Astrocyte of the cerebellum (primary cell): ENCODE measurements around the gene CPED1.

Source experiments
- DNase-seq: peaks from one replicate; pipeline ENCODE4 v3.0.0-alpha.2; 2011; ENCODE audit warnings: low read depth
- H3K4me3 ChIP-seq: 2 replicates; pipeline ENCODE4 v1.5.1; 2011; ENCODE audit warnings: mild to moderate bottlenecking, low read depth, low read length, moderate library complexity
- CTCF ChIP-seq: IDR thresholded peaks from 2 replicates; pipeline ENCODE4 v1.5.1; 2012; ENCODE audit warnings: low read length, low read depth, moderate library complexity, mild to moderate bottlenecking; ENCODE audit errors: missing control alignments
- in situ Hi-C: cut with HindIII; loops from 2 replicates; pipeline ENCODE4 v1.10.0; 2017; ENCODE audit warnings: low sequenced_read_pairs

The CPED1 gene

DNA sequence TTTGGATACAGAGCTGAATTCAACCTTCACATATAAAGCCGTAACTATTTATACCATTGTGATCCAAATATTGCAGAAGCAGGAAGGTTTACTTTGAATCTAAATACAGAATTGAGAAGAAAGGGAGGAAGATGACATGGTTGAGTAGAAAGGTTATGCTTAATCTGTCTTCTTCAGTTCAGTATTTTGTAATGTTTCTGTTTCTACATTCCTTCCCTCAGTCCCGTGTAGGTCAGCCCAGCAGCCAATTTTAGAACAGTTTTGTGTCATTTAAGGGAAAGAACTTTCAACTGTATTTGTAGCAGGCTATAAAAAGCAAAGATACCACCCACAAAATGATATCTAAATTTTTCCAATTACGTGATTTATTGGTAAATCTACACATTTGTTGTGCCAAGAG, 97.4 kb downstream of the CPED1 start:
- no peak overlapping the region for H3K4me3 ChIP-seq
- no peak for TF ChIP-seq CTCF
- no peak for DNase-seq

GRCh38 chr7:121088870-121089269, 100.4 kb downstream of the CPED1 start:
- in situ Hi-C loops = loop anchor here (5.0 kb wide), 1 partner anchor 37 kb away; no protein-coding TSS in a partner anchor
- no peak for DNase-seq
- H3K4me3 ChIP-seq = no peak overlapping the region
- TF ChIP-seq CTCF = no peak

More for the DNA sequence above, 97.4 kb downstream of the CPED1 start:
- in situ Hi-C loops = loop anchor here (5.0 kb wide), 1 partner anchor 34 kb away; no protein-coding TSS in a partner anchor

GRCh38 chr7:121094829-121095228, 106.3 kb downstream of the CPED1 start:
- DNase-seq = no peak
- no peak overlapping the region for H3K4me3 ChIP-seq
- in situ Hi-C loops = no loop called here
- no peak for TF ChIP-seq CTCF

DNA sequence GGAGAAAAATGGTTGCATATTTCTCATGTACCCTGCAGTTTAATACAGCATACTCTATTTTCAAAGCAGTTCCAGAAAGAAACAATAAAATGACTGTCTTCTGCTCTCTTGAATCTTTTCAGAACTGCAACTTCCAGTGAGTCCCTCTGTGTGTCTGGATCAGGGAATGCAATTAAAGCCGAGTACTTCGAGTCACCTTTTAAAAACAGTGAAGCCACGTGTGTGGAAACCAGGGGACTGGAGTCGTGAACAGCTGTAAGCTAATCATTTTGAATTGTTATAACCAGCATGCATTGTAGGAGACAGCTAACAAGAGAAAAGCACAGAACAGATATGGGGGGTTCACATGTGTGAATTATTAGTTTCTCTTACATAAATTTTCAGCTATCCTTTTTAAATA, 109.1 kb downstream of the CPED1 start:
- no peak overlapping the region for H3K4me3 ChIP-seq
- TF ChIP-seq CTCF = no peak
- in situ Hi-C loops = no loop called here
- no peak for DNase-seq

DNA sequence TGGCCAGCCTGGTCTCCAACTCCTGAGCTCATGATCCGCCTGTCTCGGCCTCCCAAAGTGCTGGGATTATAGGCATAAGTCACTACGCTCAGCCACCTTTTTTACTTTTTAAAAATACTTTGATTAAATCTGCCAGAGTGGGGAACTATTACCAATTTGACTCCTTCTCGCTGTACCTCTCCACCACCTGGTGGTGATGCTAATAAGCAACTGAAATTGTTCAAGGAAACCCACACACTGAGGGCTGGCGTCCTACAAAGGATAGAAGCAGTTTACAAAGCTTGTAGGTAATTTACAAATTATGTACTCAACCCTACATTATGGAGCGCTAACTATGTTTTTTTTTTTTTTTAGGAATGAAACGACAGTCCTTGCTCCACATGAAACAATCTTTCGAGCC, 111.1 kb downstream of the CPED1 start:
- peak; percentile 21 for TF ChIP-seq CTCF
- no peak for DNase-seq
- in situ Hi-C loops = no loop called here
- no peak overlapping the region for H3K4me3 ChIP-seq

DNA sequence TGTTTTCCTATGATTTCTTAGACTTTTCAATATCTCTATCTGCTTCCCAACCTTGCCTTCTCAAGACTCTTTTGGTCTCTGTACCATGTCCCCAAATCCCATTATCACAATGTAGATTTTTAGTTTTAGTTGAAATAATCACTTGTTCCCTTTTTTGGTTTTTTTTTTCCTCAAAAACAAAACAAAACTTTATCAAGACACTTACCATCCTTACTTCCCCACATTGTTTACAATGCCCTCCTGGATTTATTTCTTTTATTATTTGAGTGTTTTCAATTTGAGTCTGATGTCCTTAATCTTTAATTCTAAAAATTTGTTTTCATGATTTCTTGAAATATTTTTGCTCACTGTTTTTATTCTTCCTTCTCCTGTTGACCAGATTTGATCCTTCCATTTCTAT, 112.6 kb downstream of the CPED1 start:
- in situ Hi-C loops = no loop called here
- no peak for TF ChIP-seq CTCF
- DNase-seq = no peak
- H3K4me3 ChIP-seq = no peak overlapping the region

DNA sequence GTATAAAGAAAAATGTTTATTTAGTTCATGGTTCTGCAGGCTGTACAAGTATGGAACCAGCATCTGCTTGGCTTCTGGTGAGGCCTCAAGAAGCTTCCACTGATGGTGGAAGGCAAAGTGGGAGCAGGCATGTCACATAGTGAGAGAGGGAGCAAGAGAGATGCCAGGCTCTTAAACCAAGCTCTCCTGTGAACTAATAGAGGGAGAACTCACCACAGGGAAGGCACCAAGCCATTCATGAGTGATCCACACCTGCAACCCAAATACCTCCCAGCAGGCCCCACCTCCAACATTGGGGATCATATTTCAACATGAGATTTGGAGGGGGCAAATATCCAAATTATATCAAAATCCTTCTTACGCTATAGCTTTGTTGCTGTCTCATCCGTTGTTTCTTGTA, 113.1 kb downstream of the CPED1 start:
- no peak for DNase-seq
- H3K4me3 ChIP-seq = no peak overlapping the region
- TF ChIP-seq CTCF = no peak
- in situ Hi-C loops = no loop called here
